T-cell (primary cell): ENCODE measurements around the gene NECTIN3. TPM values are rescaled to one million over a fixed set of nuclear protein-coding genes. Genes with fewer than 3 reads are reported as not detected.

Experiments used
- ATAC-seq, 4 experiments: fragments of 200-7000 bp in 3 of 4; fragments of 150-1000 bp in 1 of 4; cut with Tn5 transposase; replicated peaks in 1 of 4; 1 replicate in 3 of 4; 2 replicates in 1 of 4; pipeline ENCODE4 v1.10.0; 2021; ENCODE audit warnings: moderate library complexity in 3 of 4, mild to moderate bottlenecking in 2 of 4, moderate number of reproducible peaks in 1 of 4
- CTCF ChIA-PET, 2 donors: fragments of 300-600 bp; sonication (Branson Sonifier 250); formaldehyde crosslinking; loops; one replicate each; lab custom pipeline; 2022; ENCODE audit warnings: antibody characterized with exemption in 2 of 2; lab: Charles Lee
- POLR2A ChIA-PET, 2 donors: fragments of 300-600 bp; sonication (Branson Sonifier 250); formaldehyde crosslinking; loops; one replicate each; lab custom pipeline; 2022; ENCODE audit warnings: antibody characterized with exemption in 2 of 2; lab: Charles Lee
- DNase-seq, 35 experiments: peaks; one replicate each; pipeline versions ENCODE4 v3.0.0 to v3.0.0-alpha.2; 2013 to 2023
- H3K27ac ChIP-seq: one replicate; pipeline ENCODE4 v1.5.1; 2013; ENCODE audit warnings: low read length
- H3K27me3 ChIP-seq, 2 experiments: replicated peaks in 1 of 2; 1 replicate in 1 of 2; 2 replicates in 1 of 2; pipeline versions ENCODE4 v1.6.1 to v1.7.0; 2013; ENCODE audit warnings: low read length in 1 of 2, mixed read lengths in 1 of 2; ENCODE audit not compliant: control insufficient read depth in 2 of 2, insufficient read depth in 2 of 2; ENCODE audit errors: extremely low read depth in 1 of 2
- H3K36me3 ChIP-seq, 2 donors: 1 replicate in 1 of 2; 2 replicates in 1 of 2; pipeline versions ENCODE4 v1.6.1 to v1.7.0; 2013; ENCODE audit warnings: low read length in 1 of 2; ENCODE audit not compliant: control insufficient read depth in 2 of 2, insufficient read depth in 1 of 2; ENCODE audit errors: extremely low read depth in 1 of 2
- H3K4me1 ChIP-seq, 2 experiments: 1 replicate in 1 of 2; 2 replicates in 1 of 2; pipeline versions ENCODE4 v1.6.1 to v1.7.0; 2013; ENCODE audit warnings: low read length in 2 of 2, mixed read lengths in 1 of 2; ENCODE audit not compliant: insufficient read depth in 2 of 2, control insufficient read depth in 1 of 2; ENCODE audit errors: extremely low read depth in 1 of 2
- H3K4me3 ChIP-seq, 2 donors: 1 replicate in 1 of 2; 2 replicates in 1 of 2; pipeline versions ENCODE4 v1.5.1 to v1.7.0; 2013; ENCODE audit warnings: mild to moderate bottlenecking in 2 of 2, low read length in 1 of 2, moderate library complexity in 1 of 2; ENCODE audit not compliant: control insufficient read depth in 1 of 2; ENCODE audit errors: extremely low read depth in 1 of 2
- H3K9me3 ChIP-seq: 2 replicates; pipeline ENCODE4 v1.7.0; 2013
- H3K27ac Mint-ChIP-seq, 2 donors: one replicate each; pipeline ENCODE4 v1.8.0; 2020 to 2021; ENCODE audit warnings: mild to moderate bottlenecking in 2 of 2, mixed read lengths in 2 of 2
- H3K27me3 Mint-ChIP-seq, 2 donors: one replicate each; pipeline ENCODE4 v1.8.0; 2021 to 2022; ENCODE audit warnings: mixed read lengths in 2 of 2
- H3K36me3 Mint-ChIP-seq: one replicate; pipeline ENCODE4 v1.8.0; 2021; ENCODE audit warnings: mixed read lengths
- H3K4me1 Mint-ChIP-seq, 3 donors: one replicate each; pipeline ENCODE4 v1.8.0; 2020 to 2022; ENCODE audit warnings: mixed read lengths in 3 of 3, mild to moderate bottlenecking in 1 of 3
- H3K4me3 Mint-ChIP-seq, 3 donors: one replicate each; pipeline ENCODE4 v1.8.0; 2020 to 2022; ENCODE audit warnings: mild to moderate bottlenecking in 3 of 3, mixed read lengths in 3 of 3, moderate library complexity in 3 of 3
- H3K9me3 Mint-ChIP-seq, 3 donors: one replicate each; pipeline ENCODE4 v1.8.0; 2020 to 2022; ENCODE audit warnings: mixed read lengths in 3 of 3
- WGBS: methylation state at CpG from one replicate; pipeline ENCODE4 v1.1.5; 2013; ENCODE audit warnings: missing lambda C conversion rate; ENCODE audit not compliant: insufficient coverage; 5-methylcytosine and 5-hydroxymethylcytosine counted together
- total RNA-seq, 35 experiments: library from RNA in 6 of 35; stranded (reverse) in 6 of 35; fragments of 120-200 nt in 1 of 35; gene quantifications; one replicate each; pipeline versions ENCODE4 v1.2.1 to v1.2.4 and lab custom pipeline; 2013 to 2026

Gene NECTIN3
- total RNA-seq, 5 donors from 2014 or later (not counting 1 experiment from before 2014, with no cell fraction given): 6.7 to 11.3 (median 8.4) TPM

DNA sequence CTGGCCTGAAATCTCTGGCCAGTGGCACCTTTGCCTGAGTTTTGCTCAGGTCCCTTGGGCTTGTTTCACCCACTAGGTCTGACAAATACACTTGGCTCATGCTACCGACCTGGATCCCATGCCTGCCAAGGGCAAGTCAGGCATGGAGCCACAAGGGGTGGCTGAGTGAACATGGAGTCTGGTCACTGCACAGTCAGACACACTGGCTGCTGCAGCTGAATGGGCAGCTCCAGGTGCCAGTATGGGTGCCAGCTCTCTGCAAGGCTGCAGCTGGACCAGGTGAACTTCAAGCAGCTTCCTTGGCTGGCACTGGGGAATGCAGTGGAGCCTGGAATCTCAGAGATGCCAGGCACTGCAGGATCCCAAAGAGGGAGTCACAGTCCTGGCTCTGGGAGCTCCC is 170.3 kb downstream of the NECTIN3 start:
- H3K36me3 Mint-ChIP-seq: peaks cover 3% of the 10 kb centered on the region
- peaks cover 4 to 9% (median 5%) of the 10 kb centered on the region in 3 donors for H3K9me3 Mint-ChIP-seq
- H3K9me3 ChIP-seq: peaks cover 2% of the 10 kb centered on the region
- H3K27me3 Mint-ChIP-seq: no peaks in the 10 kb centered on the region
- H3K27me3 ChIP-seq: no peaks in the 10 kb centered on the region
- CTCF ChIA-PET: no interaction called here
- ATAC-seq: no peak
- H3K4me3 Mint-ChIP-seq: no peak overlapping the region
- H3K4me1 ChIP-seq: peaks cover 0 to 12% of the 10 kb centered on the region in 2 experiments
- no peak overlapping the region for H3K27ac Mint-ChIP-seq
- 100% methylated on average over 1 of the region's 1 CpG for WGBS
- DNase-seq: no peak
- POLR2A ChIA-PET: no interaction called here
- H3K4me1 Mint-ChIP-seq: peaks cover 28 to 32% (median 29%) of the 10 kb centered on the region in 3 donors
- H3K4me3 ChIP-seq: no peak overlapping the region
- H3K36me3 ChIP-seq: no peaks in the 10 kb centered on the region
- H3K27ac ChIP-seq: no peak overlapping the region
